NB4 (cell line): ENCODE results near the gene EIF1AD.

Source experiments
- CTCF ChIP-seq: IDR thresholded peaks from one replicate; pipeline ENCODE4 v1.5.1; 2012; ENCODE audit warnings: low read depth, low read length
- MAX ChIP-seq: IDR thresholded peaks from 2 replicates; pipeline ENCODE4 v1.6.1; 2011; ENCODE audit warnings: low read depth, low read length
- MYC ChIP-seq: IDR thresholded peaks from 2 replicates; pipeline ENCODE4 v1.6.1; 2011; ENCODE audit warnings: low read depth, low read length
- POLR2A ChIP-seq: IDR thresholded peaks from 2 replicates; pipeline ENCODE4 v1.6.1; 2011; ENCODE audit warnings: mild to moderate bottlenecking; ENCODE audit not compliant: insufficient read length; ENCODE audit errors: extremely low read depth

GRCh38 chr11:65965986-65966762, 35.8 kb downstream of the EIF1AD start:
- no peak for TF ChIP-seq POLR2A
- no peak for TF ChIP-seq CTCF
- TF ChIP-seq MAX: no peak
- no peak for TF ChIP-seq MYC
